SJSA1 (cell line): ENCODE results near the gene BBX. TPM values are rescaled to one million over a fixed set of nuclear protein-coding genes. Genes with fewer than 3 reads are reported as not detected.
"Not testable (repeated sequence)": the region's sequence is repeated elsewhere in the genome, so short reads cannot be mapped to it uniquely, and the experiment has no call there.

Experiments
- DNase-seq, 2 experiments: peaks; one replicate each; pipeline ENCODE4 v3.0.0-alpha.2; 2015 to 2020; ENCODE audit warnings: low spot score in 2 of 2, low read depth in 1 of 2
- H3K27ac ChIP-seq: fragments of 250-450 bp; sonication (Bioruptor Pico); 2 replicates; pipeline ENCODE4 v1.5.1; 2020; ENCODE audit warnings: mild to moderate bottlenecking, moderate library complexity
- H3K27me3 ChIP-seq: fragments of 250-450 bp; sonication (Bioruptor Pico); replicated peaks from 2 replicates; pipeline ENCODE4 v1.5.1; 2020; ENCODE audit warnings: mild to moderate bottlenecking, moderate library complexity
- H3K36me3 ChIP-seq: fragments of 250-450 bp; sonication (Bioruptor Pico); 2 replicates; pipeline ENCODE4 v1.5.1; 2020; ENCODE audit warnings: mild to moderate bottlenecking
- H3K4me1 ChIP-seq: fragments of 250-450 bp; sonication (Bioruptor Pico); replicated peaks from 2 replicates; pipeline ENCODE4 v1.6.1; 2021; ENCODE audit warnings: mild to moderate bottlenecking
- H3K4me3 ChIP-seq: fragments of 250-450 bp; sonication (Bioruptor Pico); 2 replicates; pipeline ENCODE4 v1.5.1; 2020; ENCODE audit warnings: mild to moderate bottlenecking
- H3K9me3 ChIP-seq: fragments of 250-450 bp; sonication (Bioruptor Pico); replicated peaks from 2 replicates; pipeline ENCODE4 v1.5.1; 2020; ENCODE audit warnings: mild to moderate bottlenecking
- total RNA-seq: library from RNA; depleted of rRNA; stranded (reverse); fragments of >200 nt; shearing (Covaris generic); gene quantifications from 2 replicates; pipeline ENCODE4 v1.2.3, GENCODE V29; 2014

The BBX gene
- total RNA-seq, 1 experiment from 2014 or later, result 42.0 TPM

DNA sequence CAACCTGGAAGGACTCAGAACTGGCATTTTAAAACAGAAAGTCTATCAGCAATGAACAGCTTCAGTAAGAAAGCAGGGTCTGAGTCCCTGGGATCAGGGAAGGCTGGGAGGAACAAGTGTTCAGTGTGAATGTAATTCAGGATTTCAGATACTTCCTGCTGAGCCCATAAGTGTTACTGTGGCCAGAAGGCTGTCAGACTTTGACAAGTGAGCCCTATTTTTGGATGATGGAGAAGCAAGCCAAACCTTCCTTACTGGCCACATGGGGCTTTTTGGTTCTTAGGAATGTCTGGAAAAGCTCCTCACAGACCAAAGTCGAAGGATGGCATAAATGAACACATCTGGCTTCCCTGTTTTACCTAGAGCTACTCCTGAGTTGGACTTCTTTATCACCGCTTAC lies 157.2 kb downstream of the BBX start:
- no peaks in the 10 kb centered on the region for H3K36me3 ChIP-seq
- H3K4me3 ChIP-seq, result no peak overlapping the region
- H3K4me1 ChIP-seq, result peaks cover 9% of the 10 kb centered on the region
- H3K9me3 ChIP-seq, result no peaks in the 10 kb centered on the region
- no peak overlapping the region; the same call in 1 of the 2 replicates for H3K27ac ChIP-seq
- no peaks in the 10 kb centered on the region for H3K27me3 ChIP-seq
- DNase-seq, result no peak

DNA sequence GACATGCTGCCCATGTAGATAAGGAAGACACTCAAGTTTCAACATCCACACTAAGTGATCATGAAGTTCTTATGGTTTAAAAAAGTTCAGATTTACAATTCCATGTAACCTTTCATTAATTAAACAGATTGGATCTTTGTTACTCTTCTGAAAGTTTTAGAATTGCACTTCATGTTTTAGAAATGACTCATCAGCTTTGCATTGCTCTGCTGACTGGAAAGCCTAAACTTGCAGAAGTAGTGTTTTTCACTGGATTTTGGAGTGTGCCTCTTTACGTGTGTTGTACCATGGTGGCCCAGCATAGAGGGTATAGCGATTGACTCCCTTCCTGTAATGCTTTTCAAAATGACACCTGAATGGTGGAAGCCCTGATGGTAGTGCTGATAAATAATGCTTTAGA lies 157.9 kb downstream of the BBX start:
- Histone ChIP-seq H3K4me1 (peaks cover 9% of the 10 kb centered on the region), H3K9me3 (no peaks in the 10 kb centered on the region), H3K27me3 (no peaks in the 10 kb centered on the region), H3K36me3 (no peaks in the 10 kb centered on the region), H3K4me3 (no peak overlapping the region), H3K27ac (peak overlapping the region; percentile 21; the same call in 1 of the 2 replicates)
- DNase-seq, result peak in 1 of 2 experiments; percentile 24

DNA sequence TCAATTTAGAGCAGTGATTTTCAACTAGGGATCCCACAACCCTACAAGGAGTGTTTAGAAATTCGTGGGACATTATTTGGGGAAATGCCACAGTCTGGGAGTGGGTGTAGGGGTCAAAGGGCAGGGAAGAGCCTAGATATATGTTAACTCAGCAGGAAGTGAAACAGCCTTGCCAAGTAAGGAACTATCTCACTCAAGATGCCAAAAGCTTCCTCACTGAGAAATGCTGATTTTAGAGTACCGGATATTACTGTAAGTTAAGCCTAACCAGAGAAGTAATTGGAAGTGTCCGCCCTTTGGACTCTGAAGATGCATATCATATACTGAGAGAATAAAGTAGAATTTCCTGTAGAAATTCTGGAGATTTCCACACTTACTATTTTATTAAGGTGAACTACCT lies 158.6 kb downstream of the BBX start:
- Histone ChIP-seq H3K9me3 (no peaks in the 10 kb centered on the region), H3K36me3 (no peaks in the 10 kb centered on the region), H3K27me3 (no peaks in the 10 kb centered on the region), H3K4me3 (no peak overlapping the region), H3K4me1 (peaks cover 9% of the 10 kb centered on the region), H3K27ac (no peak overlapping the region)
- no peak for DNase-seq

DNA sequence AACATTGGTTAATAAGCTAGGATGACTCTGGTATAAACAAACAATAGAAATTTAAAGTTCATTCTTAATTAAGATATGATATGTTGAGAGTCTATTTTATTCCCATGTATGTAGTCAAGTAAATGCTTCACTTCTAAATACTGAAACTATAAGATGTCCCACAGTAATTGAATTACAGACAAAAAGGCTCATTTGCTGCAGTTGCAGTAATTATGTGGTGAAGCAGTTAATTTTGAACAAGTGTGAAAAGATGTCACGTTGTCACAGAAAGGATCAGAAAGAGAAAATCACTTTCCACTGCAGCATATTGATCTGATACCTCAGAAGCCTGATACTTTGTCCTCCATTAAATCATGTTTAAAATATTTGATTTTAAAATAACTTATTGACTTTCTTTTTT lies 159.8 kb downstream of the BBX start:
- H3K4me3 ChIP-seq, result no peak overlapping the region
- DNase-seq, result no peak
- no peaks in the 10 kb centered on the region for H3K9me3 ChIP-seq
- peaks cover 9% of the 10 kb centered on the region for H3K4me1 ChIP-seq
- H3K27me3 ChIP-seq, result no peaks in the 10 kb centered on the region
- no peaks in the 10 kb centered on the region for H3K36me3 ChIP-seq
- H3K27ac ChIP-seq, result no peak overlapping the region

DNA sequence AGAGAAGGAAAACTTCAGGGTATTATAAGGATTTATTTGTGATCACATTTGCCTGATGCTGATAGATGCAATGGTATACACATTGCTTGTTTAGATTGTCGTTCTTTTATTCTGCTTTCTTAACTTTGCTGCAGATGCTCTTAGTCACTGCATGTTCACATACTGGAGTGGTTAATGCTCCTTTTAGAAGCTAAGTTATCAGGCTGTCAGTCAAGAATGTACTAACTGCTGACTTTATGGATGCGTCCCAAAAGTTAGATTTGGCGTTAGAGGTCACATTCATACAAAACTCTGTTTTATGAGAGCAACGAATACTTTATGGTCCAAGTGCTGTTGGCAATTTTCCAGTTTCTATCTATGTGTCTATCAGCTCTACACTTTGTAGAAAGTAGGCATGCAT lies 160.7 kb downstream of the BBX start:
- Histone ChIP-seq H3K9me3 (no peaks in the 10 kb centered on the region), H3K36me3 (no peaks in the 10 kb centered on the region), H3K27ac (no peak overlapping the region), H3K4me1 (peaks cover 9% of the 10 kb centered on the region), H3K4me3 (no peak overlapping the region), H3K27me3 (no peaks in the 10 kb centered on the region)
- DNase-seq, result no peak

DNA sequence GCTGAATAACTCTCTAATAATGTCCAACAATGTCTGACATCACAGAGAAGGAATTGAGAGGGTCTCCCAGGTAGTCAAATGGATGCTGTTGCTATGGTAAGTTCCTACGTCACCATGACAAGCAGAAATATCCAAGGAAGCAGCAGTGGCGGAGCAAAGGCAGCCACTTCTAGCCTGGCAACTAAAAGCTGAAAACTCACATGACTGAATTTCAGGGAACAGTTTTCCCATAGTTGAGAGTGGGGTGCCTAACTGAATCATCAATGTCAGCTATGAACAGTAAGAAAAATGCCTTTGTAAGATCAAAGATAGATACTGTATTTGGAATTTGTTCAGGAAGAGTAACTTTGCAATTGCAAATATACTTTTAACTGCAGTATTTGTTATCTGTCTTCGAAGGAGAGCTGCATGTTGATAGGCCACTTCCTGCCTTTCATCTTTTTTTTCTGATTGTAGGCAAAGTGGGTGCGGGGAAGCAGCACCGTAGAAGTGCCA lies 161.7 kb downstream of the BBX start:
- Histone ChIP-seq H3K9me3 (no peaks in the 10 kb centered on the region), H3K27ac (no peak overlapping the region), H3K36me3 (no peaks in the 10 kb centered on the region), H3K27me3 (no peaks in the 10 kb centered on the region), H3K4me3 (no peak overlapping the region), H3K4me1 (peaks cover 9% of the 10 kb centered on the region)
- no peak for DNase-seq

DNA sequence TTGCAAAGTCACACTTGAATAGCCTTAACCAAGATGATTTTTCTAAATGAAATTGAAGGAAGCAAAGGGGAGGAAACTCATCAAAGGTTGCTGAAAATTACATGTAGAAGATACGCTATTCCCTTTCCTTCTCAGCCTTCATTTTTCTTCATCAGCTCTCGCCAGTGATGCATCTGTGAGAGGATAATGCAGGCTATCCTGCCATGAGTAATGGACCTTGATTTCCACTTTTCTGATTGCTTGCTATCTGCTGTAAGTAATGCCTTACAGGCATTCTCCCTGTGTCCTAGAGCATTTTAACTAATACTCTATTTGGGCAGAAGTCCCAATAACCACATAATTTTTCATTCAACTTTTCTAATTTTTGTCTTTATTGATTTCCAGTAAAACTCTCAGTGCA lies 162.6 kb downstream of the BBX start:
- Histone ChIP-seq H3K4me3 (no peak overlapping the region), H3K27me3 (no peaks in the 10 kb centered on the region), H3K36me3 (no peaks in the 10 kb centered on the region), H3K27ac (no peak overlapping the region), H3K4me1 (peaks cover 5% of the 10 kb centered on the region), H3K9me3 (no peaks in the 10 kb centered on the region)
- DNase-seq, result no peak

DNA sequence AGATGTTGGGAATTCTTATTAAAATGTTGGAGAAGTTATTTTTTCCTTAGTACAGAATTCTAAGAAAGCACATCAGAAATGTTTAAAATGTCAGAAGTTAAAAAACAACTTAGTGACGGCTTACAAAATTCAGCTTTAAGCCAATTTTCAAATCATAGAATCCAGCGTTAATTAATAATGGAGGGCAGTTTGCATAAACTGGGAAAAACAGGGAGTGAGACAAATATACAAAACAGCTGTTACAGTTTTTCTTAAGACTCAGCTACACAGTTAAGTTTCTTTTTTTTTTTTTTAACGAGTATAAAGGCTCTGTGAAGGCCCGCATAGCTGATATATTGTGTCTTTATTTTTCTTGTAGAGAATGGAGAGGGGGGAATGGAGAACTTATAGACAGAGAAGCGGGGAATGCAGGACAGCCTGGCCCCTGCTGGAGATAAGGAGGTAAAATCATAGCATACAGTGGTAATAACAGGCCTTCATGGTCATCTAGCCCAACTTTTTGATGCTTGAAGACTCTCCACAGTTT lies 164.4 kb downstream of the BBX start:
- no peak for DNase-seq
- Histone ChIP-seq H3K4me3 (no peak overlapping the region), H3K4me1 (no peaks in the 10 kb centered on the region), H3K36me3 (no peaks in the 10 kb centered on the region), H3K27me3 (no peaks in the 10 kb centered on the region), H3K27ac (no peak overlapping the region), H3K9me3 (no peaks in the 10 kb centered on the region)

DNA sequence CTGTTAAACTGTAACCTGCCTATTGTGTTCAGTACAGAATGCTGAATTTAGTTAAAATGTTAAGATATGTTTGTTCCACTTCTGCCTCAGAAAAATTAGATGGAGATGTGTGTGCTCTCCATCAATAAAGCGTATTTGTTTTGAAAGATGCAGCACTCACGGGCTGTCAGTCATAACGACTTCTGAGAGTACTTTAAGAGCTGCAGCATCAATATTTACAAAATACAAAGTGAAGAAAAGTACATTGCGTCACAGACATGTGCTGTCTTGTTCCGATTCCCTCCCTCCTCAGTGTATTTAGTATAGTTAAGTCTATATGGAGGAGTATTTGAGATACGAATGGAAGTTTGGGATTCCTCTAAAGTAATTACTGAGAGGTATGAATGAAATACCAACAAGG lies 166.6 kb downstream of the BBX start:
- Histone ChIP-seq H3K27me3 (no peaks in the 10 kb centered on the region), H3K36me3 (no peaks in the 10 kb centered on the region), H3K9me3 (no peaks in the 10 kb centered on the region), H3K27ac (no peak overlapping the region), H3K4me3 (no peak overlapping the region), H3K4me1 (no peaks in the 10 kb centered on the region)
- no peak for DNase-seq

DNA sequence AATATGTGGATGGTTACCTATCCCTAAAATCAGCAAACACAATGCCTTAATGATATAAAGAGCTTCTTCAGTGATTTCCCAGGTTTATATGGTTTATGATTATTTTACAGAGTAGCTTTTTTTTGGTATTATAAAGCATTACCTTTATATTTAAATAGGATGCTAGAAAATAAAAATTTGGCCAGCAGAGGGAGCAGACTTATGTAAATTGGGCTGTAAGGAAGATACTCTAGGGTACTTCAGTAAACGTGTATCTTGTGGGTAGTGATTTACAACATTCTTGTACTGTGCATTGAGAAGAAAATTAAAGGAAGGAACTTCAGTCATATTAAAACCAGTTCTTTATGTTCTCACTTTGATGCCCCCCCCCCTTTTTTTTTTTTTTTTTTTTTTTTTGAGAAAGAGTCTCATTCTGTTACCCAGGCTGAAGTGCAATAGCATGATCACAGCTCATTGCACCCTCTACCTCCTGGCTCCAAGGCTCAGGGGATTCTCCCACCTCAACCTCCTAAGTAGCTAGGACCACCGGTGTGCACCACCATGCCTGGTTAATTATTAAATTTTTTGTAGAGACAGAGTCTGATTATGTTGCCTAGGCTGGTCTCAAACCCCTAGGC lies 167.9 kb downstream of the BBX start:
- H3K27me3 ChIP-seq, result no peaks in the 10 kb centered on the region
- no peaks in the 10 kb centered on the region for H3K4me1 ChIP-seq
- peak in 1 of 2 experiments; percentile 35 for DNase-seq
- no peaks in the 10 kb centered on the region for H3K36me3 ChIP-seq
- no peaks in the 10 kb centered on the region for H3K9me3 ChIP-seq
- H3K4me3 ChIP-seq, result no peak overlapping the region
- H3K27ac ChIP-seq, result no peak overlapping the region

DNA sequence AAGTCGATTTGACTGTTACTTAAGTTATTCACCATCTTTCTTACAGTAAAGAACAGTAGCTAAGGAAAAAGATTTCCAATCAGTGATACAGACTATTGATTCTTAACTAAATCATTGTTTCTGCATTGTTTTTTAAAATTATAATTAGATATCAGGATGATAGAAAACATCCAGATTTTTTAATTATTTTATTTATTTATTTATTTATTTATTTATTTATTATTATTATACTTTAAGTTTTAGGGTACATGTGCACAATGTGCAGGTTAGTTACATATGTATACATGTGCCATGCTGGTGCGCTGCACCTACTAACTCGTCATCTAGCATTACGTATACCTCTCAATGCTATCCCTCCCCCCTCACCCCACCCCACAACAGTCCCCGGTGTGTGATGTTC lies 169.2 kb downstream of the BBX start:
- H3K36me3 ChIP-seq, H3K9me3 ChIP-seq, H3K4me3 ChIP-seq, DNase-seq, H3K27ac ChIP-seq, H3K4me1 ChIP-seq, H3K27me3 ChIP-seq: not testable (repeated sequence)

DNA sequence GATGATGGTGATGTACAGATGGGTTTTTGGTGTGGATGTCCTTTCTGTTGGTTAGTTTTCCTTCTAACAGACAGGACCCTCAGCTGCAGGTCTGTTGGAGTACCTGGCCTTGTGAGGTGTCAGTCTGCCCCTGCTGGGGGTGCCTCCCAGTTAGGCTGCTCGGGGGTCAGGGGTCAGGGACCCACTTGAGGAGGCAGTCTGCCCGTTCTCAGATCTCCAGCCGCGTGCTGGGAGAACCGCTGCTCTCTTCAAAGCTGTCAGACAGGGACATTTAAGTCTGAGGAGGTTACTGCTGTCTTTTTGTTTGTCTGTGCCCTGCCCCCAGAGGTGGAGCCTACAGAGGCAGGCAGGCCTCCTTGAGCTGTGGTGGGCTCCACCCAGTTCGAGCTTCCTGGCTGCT lies 174.6 kb downstream of the BBX start:
- H3K27me3 ChIP-seq, H3K4me1 ChIP-seq, H3K27ac ChIP-seq, DNase-seq, H3K36me3 ChIP-seq, H3K4me3 ChIP-seq, H3K9me3 ChIP-seq: not testable (repeated sequence)

DNA sequence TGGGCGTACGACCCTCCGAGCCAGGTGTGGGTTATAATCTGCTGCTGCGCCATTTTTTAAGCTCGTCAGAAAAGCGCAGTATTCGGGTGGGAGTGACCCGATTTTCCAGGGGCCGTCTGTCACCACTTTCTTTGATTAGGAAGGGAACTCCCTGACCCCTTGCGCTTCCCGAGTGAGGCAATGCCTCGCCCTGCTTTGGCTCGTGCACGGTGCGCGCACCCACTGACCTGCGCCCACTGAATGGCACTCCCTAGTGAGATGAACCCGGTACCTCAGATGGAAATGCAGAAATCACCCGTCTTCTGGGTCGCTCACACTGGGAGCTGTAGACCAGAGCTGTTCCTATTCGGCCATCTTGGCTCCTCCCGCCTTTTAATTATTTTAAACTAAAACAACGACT lies 175.1 kb downstream of the BBX start:
- not testable (repeated sequence) for H3K36me3 ChIP-seq, H3K27me3 ChIP-seq, DNase-seq, H3K9me3 ChIP-seq, H3K4me3 ChIP-seq, H3K27ac ChIP-seq, H3K4me1 ChIP-seq

DNA sequence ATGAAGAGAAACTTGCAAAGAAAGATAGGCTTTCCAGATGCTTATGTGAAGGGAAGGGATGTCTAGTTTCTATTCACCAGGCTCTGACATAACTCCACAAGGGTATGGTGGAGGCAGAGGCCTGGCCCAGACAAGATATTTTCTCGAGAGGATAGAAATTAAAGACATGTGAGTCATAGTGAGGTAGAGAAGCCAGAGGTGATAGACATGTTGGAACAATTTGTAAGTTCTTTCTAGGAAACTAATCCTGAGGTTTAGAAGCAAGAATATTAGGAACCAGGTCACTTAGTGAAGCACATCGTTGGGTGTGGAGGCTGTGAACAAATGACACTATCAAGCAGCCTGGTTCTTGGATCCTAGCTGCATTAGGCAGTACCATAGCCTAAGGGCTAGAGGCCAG lies 176.9 kb downstream of the BBX start:
- DNase-seq, result no peak
- no peaks in the 10 kb centered on the region for H3K27me3 ChIP-seq
- H3K4me3 ChIP-seq, result no peak overlapping the region
- H3K36me3 ChIP-seq, result no peaks in the 10 kb centered on the region
- no peak overlapping the region for H3K27ac ChIP-seq
- H3K9me3 ChIP-seq, result no peaks in the 10 kb centered on the region
- H3K4me1 ChIP-seq, result no peaks in the 10 kb centered on the region

DNA sequence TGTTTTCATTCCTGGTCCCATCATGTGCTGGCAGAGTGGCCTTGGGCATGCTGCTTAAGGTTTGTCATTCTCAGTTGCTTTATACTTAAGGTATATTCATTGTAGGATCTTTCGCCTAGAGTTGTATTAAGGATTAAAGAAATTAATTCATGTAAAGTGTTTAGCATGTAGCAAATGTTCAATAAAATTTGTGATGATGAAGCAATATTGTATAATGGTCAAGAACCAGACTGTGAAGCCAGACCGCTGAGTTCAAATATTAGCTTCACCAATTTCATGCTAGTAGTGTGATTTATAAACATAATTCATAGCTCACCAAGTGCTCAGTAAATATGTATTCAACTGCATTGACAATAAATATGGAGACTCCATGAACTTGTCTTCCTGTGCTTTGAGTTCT lies 178.5 kb downstream of the BBX start:
- no peaks in the 10 kb centered on the region for H3K36me3 ChIP-seq
- H3K27me3 ChIP-seq, result no peaks in the 10 kb centered on the region
- no peak for DNase-seq
- no peak overlapping the region for H3K27ac ChIP-seq
- no peaks in the 10 kb centered on the region for H3K4me1 ChIP-seq
- H3K9me3 ChIP-seq, result no peaks in the 10 kb centered on the region
- H3K4me3 ChIP-seq, result no peak overlapping the region
